SK-N-SH treated with all-trans-retinoic acid at 6 μM for 48 hours (cell line): Measurements from ENCODE around the gene GPR155.
A peak's percentile ranks its signal among the peaks of the same experiment; 100 is the strongest.

Experiments used
- ATAC-seq: fragments of 200-7000 bp; cut with Tn5 transposase; 3 replicates; pipeline ENCODE4 v1.9.1; 2020; ENCODE audit warnings: mild to moderate bottlenecking, moderate library complexity
- ARNTL ChIP-seq: fragments of 450-650 bp; formaldehyde crosslinking; IDR thresholded peaks from 2 replicates; pipeline ENCODE4 v1.5.0; 2020; ENCODE audit warnings: low read depth, mild to moderate bottlenecking, moderate library complexity, borderline replicate concordance
- BACH2 ChIP-seq: fragments of 250-450 bp; sonication (Bioruptor Pico); IDR thresholded peaks from 2 replicates; pipeline ENCODE4 v1.9.0; 2021; ENCODE audit warnings: mild to moderate bottlenecking, borderline replicate concordance
- CREB5 ChIP-seq: fragments of 250-450 bp; sonication (Bioruptor Pico); IDR thresholded peaks from 2 replicates; pipeline ENCODE4 v1.5.1; 2020; ENCODE audit warnings: low read depth, mild to moderate bottlenecking, moderate library complexity
- CSRNP3 ChIP-seq: fragments of 250-450 bp; sonication (Bioruptor Pico); IDR thresholded peaks from 2 replicates; pipeline ENCODE4 v1.5.1; 2021; ENCODE audit warnings: mild to moderate bottlenecking, moderate library complexity
- GLIS3 ChIP-seq: fragments of 250-450 bp; sonication (Bioruptor Pico); IDR thresholded peaks from 2 replicates; pipeline ENCODE4 v1.5.0; 2020; ENCODE audit warnings: mild to moderate bottlenecking, moderate library complexity
- ISL1 ChIP-seq: fragments of 250-450 bp; sonication (Bioruptor Pico); IDR thresholded peaks from 2 replicates; pipeline ENCODE4 v2.1.2; 2022; ENCODE audit warnings: mild to moderate bottlenecking, moderate library complexity
- OSR1 ChIP-seq: fragments of 250-450 bp; sonication (Bioruptor Pico); IDR thresholded peaks from 2 replicates; pipeline ENCODE4 v1.8.0; 2022; ENCODE audit warnings: moderate library complexity, mild to moderate bottlenecking, inconsistent platforms
- PATZ1 ChIP-seq: fragments of 250-450 bp; sonication (Bioruptor Pico); IDR thresholded peaks from 2 replicates; pipeline ENCODE4 v1.8.0; 2020; ENCODE audit warnings: mild to moderate bottlenecking, moderate library complexity, borderline replicate concordance
- POU6F1 ChIP-seq: fragments of 250-450 bp; sonication (Bioruptor Pico); IDR thresholded peaks from 2 replicates; pipeline ENCODE4 v1.8.0; 2021; ENCODE audit warnings: low read depth, mild to moderate bottlenecking, moderate library complexity, borderline replicate concordance
- PPARA ChIP-seq: fragments of 250-450 bp; sonication (Bioruptor Pico); IDR thresholded peaks from 2 replicates; pipeline ENCODE4 v1.5.0; 2020; ENCODE audit warnings: mild to moderate bottlenecking, borderline replicate concordance
- RARB ChIP-seq: fragments of 250-450 bp; sonication (Bioruptor Pico); IDR thresholded peaks from 2 replicates; pipeline ENCODE4 v1.8.0; 2021; ENCODE audit warnings: mild to moderate bottlenecking, moderate library complexity
- SNAI2 ChIP-seq: fragments of 250-450 bp; sonication (Bioruptor Pico); IDR thresholded peaks from 2 replicates; pipeline ENCODE4 v1.5.0; 2020; ENCODE audit warnings: mild to moderate bottlenecking, moderate library complexity
- TCF4 ChIP-seq: fragments of 250-450 bp; sonication (Bioruptor Pico); IDR thresholded peaks from 2 replicates; pipeline ENCODE4 v1.8.0; 2021; ENCODE audit warnings: mild to moderate bottlenecking, moderate library complexity, borderline replicate concordance
- TOX ChIP-seq: fragments of 250-450 bp; sonication (Bioruptor Pico); IDR thresholded peaks from 2 replicates; pipeline ENCODE4 v1.8.0; 2021; ENCODE audit warnings: mild to moderate bottlenecking, moderate library complexity, borderline replicate concordance
- TSHZ2 ChIP-seq: fragments of 250-450 bp; sonication (Bioruptor Pico); IDR thresholded peaks from 2 replicates; pipeline ENCODE4 v1.5.0; 2020; ENCODE audit warnings: mild to moderate bottlenecking, moderate library complexity
- ZC3H10 ChIP-seq: fragments of 250-450 bp; sonication (Bioruptor Pico); IDR thresholded peaks from 2 replicates; pipeline ENCODE4 v1.5.1; 2021; ENCODE audit warnings: mild to moderate bottlenecking, moderate library complexity
- ZFP3 ChIP-seq: fragments of 250-450 bp; sonication (Bioruptor Pico); IDR thresholded peaks from 2 replicates; pipeline ENCODE4 v1.5.0; 2020; ENCODE audit warnings: mild to moderate bottlenecking, moderate library complexity
- ZFP30 ChIP-seq: fragments of 450-650 bp; formaldehyde crosslinking; IDR thresholded peaks from 2 replicates; pipeline ENCODE4 v1.5.0; 2022; ENCODE audit warnings: mild to moderate bottlenecking, moderate library complexity
- ZNF565 ChIP-seq: fragments of 450-650 bp; formaldehyde crosslinking; conservative IDR thresholded peaks from 2 replicates; pipeline ENCODE4 v1.5.0; 2020; ENCODE audit warnings: low read depth, mild to moderate bottlenecking, moderate library complexity
- ZNF70 ChIP-seq: fragments of 450-650 bp; formaldehyde crosslinking; IDR thresholded peaks from 2 replicates; pipeline ENCODE4 v1.5.0; 2020; ENCODE audit warnings: mild to moderate bottlenecking, moderate library complexity
- ZNF8 ChIP-seq: fragments of 450-650 bp; formaldehyde crosslinking; IDR thresholded peaks from 2 replicates; pipeline ENCODE4 v1.5.0; 2020; ENCODE audit warnings: mild to moderate bottlenecking, moderate library complexity

The GPR155 gene

GRCh38 chr2:174442546-174443510 lies 44.0 kb downstream of the GPR155 start:
- peak; percentile 97 for ATAC-seq
- peak; percentile 69 for TF ChIP-seq ISL1 (CRISPR knock-in tag)
- TF ChIP-seq CREB5 (CRISPR knock-in tag), result no peak
- no peak for TF ChIP-seq POU6F1

GRCh38 chr2:174439950-174440349 lies 46.9 kb downstream of the GPR155 start:
- no peak for ATAC-seq
- TF ChIP-seq ZNF565 (CRISPR knock-in tag) (no peak), GLIS3 (CRISPR knock-in tag) (no peak), TCF4 (peak; percentile 15; the same call in 1 of the 2 replicates), TSHZ2 (peak; percentile 73), ISL1 (CRISPR knock-in tag) (peak; percentile 73), CREB5 (CRISPR knock-in tag) (no peak), CSRNP3 (CRISPR knock-in tag) (no peak), ZNF8 (no peak)

GRCh38 chr2:174439323-174439722 lies 47.5 kb downstream of the GPR155 start:
- ATAC-seq, result no peak
- no peak for TF ChIP-seq ZC3H10
- no peak for TF ChIP-seq ZNF565 (CRISPR knock-in tag)
- no peak for TF ChIP-seq RARB (CRISPR knock-in tag)
- no peak for TF ChIP-seq POU6F1
- no peak for TF ChIP-seq ARNTL (CRISPR knock-in tag)
- TF ChIP-seq ZNF70 (CRISPR knock-in tag), result no peak
- no peak for TF ChIP-seq CSRNP3 (CRISPR knock-in tag)
- TF ChIP-seq BACH2 (CRISPR knock-in tag), result no peak
- no peak for TF ChIP-seq SNAI2
- no peak for TF ChIP-seq ZFP30 (CRISPR knock-in tag)
- no peak for TF ChIP-seq PPARA (CRISPR knock-in tag)
- TF ChIP-seq GLIS3 (CRISPR knock-in tag), result no peak
- TF ChIP-seq OSR1 (CRISPR knock-in tag), result no peak
- no peak for TF ChIP-seq ZFP3 (CRISPR knock-in tag)
- TF ChIP-seq PATZ1, result no peak
- TF ChIP-seq CREB5 (CRISPR knock-in tag), result no peak
- no peak for TF ChIP-seq TOX (CRISPR knock-in tag)
- TF ChIP-seq ISL1 (CRISPR knock-in tag), result no peak
